H1 (cell line): Measurements from ENCODE around the gene LCE3D. TPM values are rescaled to one million over a fixed set of nuclear protein-coding genes. Genes with fewer than 3 reads are reported as not detected.

Experiments
- CTCF ChIA-PET: fragments of 300-600 bp; sonication (Branson Sonifier 250); formaldehyde crosslinking; loops from one replicate; lab custom pipeline; 2021; ENCODE audit not compliant: partially characterized antibody; lab: Charles Lee
- POLR2A ChIA-PET: fragments of 300-600 bp; sonication (Branson Sonifier 250); formaldehyde crosslinking; loops from one replicate; lab custom pipeline; 2021; ENCODE audit warnings: inconsistent platforms; ENCODE audit not compliant: partially characterized antibody; lab: Charles Lee
- DNase-seq, 2 experiments: peaks; one replicate each; pipeline versions ENCODE4 v3.0.0 to v3.0.0-alpha.2; 2010 to 2022; ENCODE audit warnings: low spot score in 2 of 2, low read depth in 1 of 2, mixed read lengths in 1 of 2
- FAIRE-seq: peaks from 2 replicates; lab custom pipeline; 2011; peaks lifted over from hg19 to GRCh38; lab: Jason Lieb, UNC
- H2AFZ ChIP-seq: 2 replicates; pipeline ENCODE4 v1.8.1; 2012; ENCODE audit warnings: low read length, inconsistent platforms
- H2AK5ac ChIP-seq: 2 replicates; pipeline ENCODE4 v1.6.1; 2013; ENCODE audit warnings: low read depth, low read length
- H2BK120ac ChIP-seq: replicated peaks from 2 replicates; pipeline ENCODE3; 2013; ENCODE audit warnings: low read depth, low read length, inconsistent platforms
- H2BK12ac ChIP-seq: 2 replicates; pipeline ENCODE4 v1.6.1; 2013; ENCODE audit warnings: low read depth, low read length
- H2BK15ac ChIP-seq: 2 replicates; pipeline ENCODE4 v1.6.1; 2013; ENCODE audit warnings: low read length
- H2BK20ac ChIP-seq: 2 replicates; pipeline ENCODE4 v1.6.1; 2013; ENCODE audit warnings: low read length
- H2BK5ac ChIP-seq: 2 replicates; pipeline ENCODE4 v1.6.1; 2013; ENCODE audit warnings: low read depth, low read length
- H3K14ac ChIP-seq: 2 replicates; pipeline ENCODE4 v1.6.1; 2013; ENCODE audit warnings: inconsistent platforms; ENCODE audit not compliant: insufficient read length
- H3K18ac ChIP-seq: 2 replicates; pipeline ENCODE4 v1.6.1; 2013; ENCODE audit warnings: low read length; ENCODE audit errors: extremely low read depth
- H3K23ac ChIP-seq: 2 replicates; pipeline ENCODE4 v1.6.1; 2013; ENCODE audit warnings: inconsistent platforms; ENCODE audit not compliant: insufficient read length
- H3K23me2 ChIP-seq: 2 replicates; pipeline ENCODE4 v1.6.1; 2013; ENCODE audit warnings: low read depth, low read length
- H3K27ac ChIP-seq: 2 replicates; pipeline ENCODE4 v1.6.1; 2011; ENCODE audit warnings: low read depth, low read length, inconsistent platforms
- H3K27me3 ChIP-seq, 4 experiments: replicated peaks in 1 of 4; 1 replicate in 1 of 4; 2 replicates in 3 of 4; pipeline versions ENCODE4 v1.6.1 to v1.8.1; 2011 to 2013; ENCODE audit warnings: low read length in 3 of 4, mild to moderate bottlenecking in 3 of 4, inconsistent platforms in 2 of 4, mixed read lengths in 2 of 4, moderate library complexity in 1 of 4; ENCODE audit not compliant: control insufficient read depth in 3 of 4, insufficient read depth in 3 of 4; ENCODE audit errors: extremely low read depth in 1 of 4
- H3K36me3 ChIP-seq, 4 experiments: 2 replicates each; pipeline versions ENCODE4 v1.6.1 to v1.8.1; 2011 to 2013; ENCODE audit warnings: mild to moderate bottlenecking in 4 of 4, low read length in 3 of 4, moderate library complexity in 2 of 4, control low read depth in 1 of 4, inconsistent platforms in 1 of 4; ENCODE audit not compliant: insufficient read depth in 4 of 4, control insufficient read depth in 2 of 4
- H3K4ac ChIP-seq: replicated peaks from 2 replicates; pipeline ENCODE3; 2013; ENCODE audit warnings: low read length, low read depth, mixed read lengths, inconsistent platforms; ENCODE audit not compliant: insufficient read length
- H3K4me1 ChIP-seq, 4 experiments: replicated peaks in 1 of 4; 1 replicate in 1 of 4; 2 replicates in 3 of 4; pipeline versions ENCODE4 v1.6.1 to v1.8.1; 2011 to 2013; ENCODE audit warnings: low read length in 3 of 4, inconsistent platforms in 2 of 4, mixed read lengths in 1 of 4; ENCODE audit not compliant: insufficient read depth in 4 of 4, control insufficient read depth in 3 of 4
- H3K4me2 ChIP-seq, 2 experiments: 2 replicates each; pipeline versions ENCODE4 v1.6.1 to v1.8.1; 2011 to 2013; ENCODE audit warnings: low read depth in 2 of 2, low read length in 2 of 2, control low read depth in 1 of 2, inconsistent platforms in 1 of 2, mild to moderate bottlenecking in 1 of 2; ENCODE audit not compliant: insufficient read depth in 1 of 2
- H3K4me3 ChIP-seq, 4 experiments: fragments of 200-600, 300-600 bp in 1 of 4; sonication (generic), shearing (Covaris generic), sonication (Bioruptor Twin) in 1 of 4; 2 replicates each; pipeline versions ENCODE4 v1.5.1 to v1.8.1; 2011 to 2016; ENCODE audit warnings: low read length in 4 of 4, low read depth in 3 of 4, control low read depth in 2 of 4, inconsistent platforms in 2 of 4, mild to moderate bottlenecking in 2 of 4, mixed read lengths in 1 of 4, moderate library complexity in 1 of 4; ENCODE audit not compliant: insufficient read depth in 2 of 4; ENCODE audit errors: extremely low read depth in 1 of 4
- H3K56ac ChIP-seq: replicated peaks from 2 replicates; pipeline ENCODE3; 2013; ENCODE audit warnings: low read depth, mild to moderate bottlenecking, mixed read lengths, low read length, inconsistent platforms; ENCODE audit not compliant: insufficient read length
- H3K79me1 ChIP-seq: 2 replicates; pipeline ENCODE4 v1.6.1; 2013; ENCODE audit warnings: low read depth, low read length, control low read depth
- H3K79me2 ChIP-seq, 2 experiments: 2 replicates each; pipeline versions ENCODE4 v1.6.1 to v1.8.1; 2012 to 2013; ENCODE audit warnings: low read length in 2 of 2, mild to moderate bottlenecking in 2 of 2, inconsistent platforms in 1 of 2; ENCODE audit not compliant: insufficient read depth in 2 of 2, control insufficient read depth in 1 of 2
- H3K9ac ChIP-seq, 4 experiments: replicated peaks in 1 of 4; 1 replicate in 1 of 4; 2 replicates in 3 of 4; pipeline versions ENCODE4 v1.6.1 to v1.8.1; 2011 to 2013; ENCODE audit warnings: low read depth in 3 of 4, low read length in 3 of 4, control low read depth in 2 of 4, mild to moderate bottlenecking in 2 of 4, moderate library complexity in 2 of 4, inconsistent platforms in 1 of 4; ENCODE audit errors: extremely low read depth in 1 of 4
- H3K9me3 ChIP-seq, 2 experiments: 2 replicates each; pipeline versions ENCODE4 v1.6.1 to v1.8.1; 2012 to 2013; ENCODE audit warnings: mild to moderate bottlenecking in 2 of 2, moderate library complexity in 2 of 2, control low read depth in 1 of 2, inconsistent platforms in 1 of 2, low read depth in 1 of 2, low read length in 1 of 2, mixed read lengths in 1 of 2; ENCODE audit not compliant: insufficient read depth in 2 of 2
- H4K20me1 ChIP-seq, 2 experiments: replicated peaks in 1 of 2; 2 replicates each; pipeline versions ENCODE3 to v1.8.1; 2011 to 2013; ENCODE audit warnings: inconsistent platforms in 2 of 2, low read length in 2 of 2, mild to moderate bottlenecking in 1 of 2; ENCODE audit not compliant: insufficient read depth in 2 of 2, control insufficient read depth in 1 of 2
- H4K5ac ChIP-seq: 2 replicates; pipeline ENCODE4 v1.6.1; 2013; ENCODE audit warnings: low read length, low read depth, mixed read lengths, inconsistent platforms; ENCODE audit not compliant: insufficient read length
- H4K8ac ChIP-seq: 2 replicates; pipeline ENCODE4 v1.8.0; 2013; ENCODE audit warnings: mild to moderate bottlenecking, moderate library complexity, low read length, inconsistent platforms; ENCODE audit not compliant: insufficient read depth; ENCODE audit errors: extremely low read depth
- H4K91ac ChIP-seq: replicated peaks from 2 replicates; pipeline ENCODE3; 2013; ENCODE audit warnings: low read length, mixed read lengths, inconsistent platforms; ENCODE audit not compliant: insufficient read length
- BCL11A ChIP-seq, 2 experiments: IDR thresholded peaks; one replicate each; pipeline ENCODE4 v1.6.1; 2011; ENCODE audit warnings: low read depth in 2 of 2, low read length in 2 of 2, mild to moderate bottlenecking in 2 of 2
- GTF2F1 ChIP-seq: IDR thresholded peaks from 2 replicates; pipeline ENCODE4 v1.6.1; 2012; ENCODE audit warnings: low read depth, low read length, improper control_type of control experiment, borderline replicate concordance
- POU5F1 ChIP-seq: IDR thresholded peaks from 2 replicates; pipeline ENCODE4 v1.6.1; 2011; ENCODE audit warnings: low read depth, mild to moderate bottlenecking, low read length, moderate library complexity
- WGBS, 2 experiments: shearing (Covaris generic) in 1 of 2; methylation state at CpG; one replicate each; pipeline versions ENCODE4 v1.1.6 to v1.1.7; 2013 to 2015; ENCODE audit warnings: low lambda C conversion rate in 2 of 2, mixed read lengths in 2 of 2, inconsistent platforms in 1 of 2, low coverage in 1 of 2, missing lambda C conversion rate in 1 of 2; ENCODE audit not compliant: insufficient replicate concordance in 2 of 2, insufficient coverage in 1 of 2, insufficient read length in 1 of 2; ENCODE audit errors: extremely low coverage in 1 of 2, missing lambda C conversion rate in 1 of 2; 5-methylcytosine and 5-hydroxymethylcytosine counted together
- polyA plus RNA-seq, 7 experiments: library from polyadenylated mRNA; depleted of rRNA in 3 of 7; stranded (reverse) in 5 of 7; unstranded in 2 of 7; fragments of >200 nt in 5 of 7; fragments of 200-250 nt in 2 of 7; gene quantifications; 1 replicate in 5 of 7; 2 replicates in 1 of 7; 4 replicates in 1 of 7; pipeline versions ENCODE4 v1.2.1 to v1.2.3, GENCODE V29; 2011 to 2013; ENCODE audit warnings: missing spikeins in 2 of 7, mixed read lengths in 2 of 7
- total RNA-seq: library from RNA; stranded (reverse); fragmentation: NEBNext Ultra II Directional; extraction: Animal tissue kit (Norgen Biotek cat#: 25700); gene quantifications from 2 replicates; pipeline ENCODE4 v1.2.1, GENCODE V29; 2021

The LCE3D gene
- total and polyA plus RNA-seq, 2 of the 8 experiments (the other 6 are each of a cell fraction or from before 2014, with no cell fraction given) = not detected

GRCh38 chr1:152582647-152583046 is 2.3 kb upstream of the LCE3D start:
- Histone ChIP-seq H3K23me2 (no peaks in the 10 kb centered on the region), H3K79me1 (no peaks in the 10 kb centered on the region), H3K14ac (no peak overlapping the region), H2AFZ (no peak overlapping the region), H3K4me1 (no peaks in the 10 kb centered on the region), H3K9ac (no peak overlapping the region), H3K4me2 (no peak overlapping the region), H4K91ac (no peak overlapping the region), H2BK20ac (no peak overlapping the region), H3K18ac (no peak overlapping the region), H3K4ac (no peak overlapping the region), H3K56ac (no peak overlapping the region), H2BK15ac (no peak overlapping the region), H3K9me3 (peaks cover 27 to 43% of the 10 kb centered on the region in 2 experiments), H2BK120ac (no peak overlapping the region), H3K36me3 (no peaks in the 10 kb centered on the region), H3K23ac (no peak overlapping the region), H4K20me1 (no peaks in the 10 kb centered on the region), H2BK12ac (no peak overlapping the region), H3K27me3 (no peaks in the 10 kb centered on the region), H3K79me2 (no peaks in the 10 kb centered on the region), H4K5ac (no peak overlapping the region), H2BK5ac (no peak overlapping the region), H3K4me3 (no peak overlapping the region), H4K8ac (no peak overlapping the region), H3K27ac (no peak overlapping the region), H2AK5ac (no peak overlapping the region)
- POLR2A ChIA-PET = no interaction called here
- CTCF ChIA-PET = no interaction called here
- FAIRE-seq = no peak
- 55% methylated on average over 1 of the region's 1 CpG; no CpG with 5 or more reads in 1 of the 2 experiments for WGBS, 2 experiments
- no peak for TF ChIP-seq BCL11A (IDR thresholded peaks at IDR 0.05; ENCODE audit: low read depth in 2 of 2, low read length in 2 of 2)
- TF ChIP-seq GTF2F1 = no peak
- no peak for TF ChIP-seq POU5F1
- no peak for DNase-seq
